Effector memory CD4-positive, alpha-beta T cell (primary cell): Measurements from ENCODE around the gene PCCA.
"Not testable (repeated sequence)": the region's sequence is repeated elsewhere in the genome, so short reads cannot be mapped to it uniquely, and the experiment has no call there.

ENCODE experiments used
- DNase-seq, 3 donors: peaks; one replicate each; pipeline ENCODE4 v3.0.0-alpha.2; 2020
- H3K27ac ChIP-seq: 2 replicates; pipeline ENCODE4 v1.7.0; 2013; ENCODE audit warnings: mild to moderate bottlenecking, low read length, moderate library complexity; ENCODE audit not compliant: insufficient read depth, poor library complexity, severe bottlenecking
- H3K27me3 ChIP-seq: replicated peaks from 2 replicates; pipeline ENCODE4 v1.7.0; 2013; ENCODE audit warnings: mild to moderate bottlenecking, low read length; ENCODE audit not compliant: insufficient read depth, control insufficient read depth, poor library complexity, severe bottlenecking
- H3K36me3 ChIP-seq: 2 replicates; pipeline ENCODE4 v1.7.0; 2013; ENCODE audit warnings: mild to moderate bottlenecking, low read length, moderate library complexity; ENCODE audit not compliant: control insufficient read depth, insufficient read depth
- H3K4me1 ChIP-seq: 2 replicates; pipeline ENCODE4 v1.7.0; 2013; ENCODE audit warnings: low read length, mild to moderate bottlenecking; ENCODE audit not compliant: control insufficient read depth, insufficient read depth, poor library complexity, severe bottlenecking
- H3K4me3 ChIP-seq: 2 replicates; pipeline ENCODE4 v1.7.0; 2013; ENCODE audit warnings: low read length, low read depth, mild to moderate bottlenecking; ENCODE audit not compliant: insufficient read depth, poor library complexity, severe bottlenecking
- H3K9me3 ChIP-seq: 2 replicates; pipeline ENCODE4 v1.7.0; 2013; ENCODE audit warnings: mild to moderate bottlenecking, low read length, moderate library complexity; ENCODE audit not compliant: control insufficient read depth

PCCA gene

DNA sequence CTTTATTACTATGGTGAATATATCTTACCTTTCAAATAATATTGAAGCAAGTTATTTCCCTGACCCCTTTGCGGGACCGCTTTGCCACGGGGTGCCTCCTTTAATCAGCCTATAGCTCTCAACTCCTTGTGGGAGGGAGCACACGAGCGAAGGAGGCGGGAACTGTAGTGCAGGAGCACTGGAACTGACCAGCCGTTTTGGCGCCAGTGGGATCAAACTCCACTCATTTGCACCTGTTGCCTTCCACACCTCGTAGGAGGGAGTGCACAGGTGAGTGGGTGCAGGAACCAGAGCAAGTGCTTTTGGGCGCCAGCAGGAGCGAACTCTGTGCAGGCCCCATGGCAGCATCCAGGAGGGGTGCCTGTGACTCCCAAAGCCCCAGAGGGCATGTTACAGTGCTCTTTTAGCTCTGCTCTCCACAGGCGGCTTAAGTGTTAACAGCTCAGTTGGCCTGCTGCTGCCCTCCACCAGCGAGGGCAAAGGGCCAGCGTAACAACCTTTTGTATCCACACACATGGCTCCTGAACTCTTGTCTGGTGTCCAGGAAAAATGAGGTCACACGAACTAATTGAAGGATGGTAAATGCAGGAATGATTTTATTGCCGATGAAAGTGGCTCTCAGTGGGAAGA, 292.8 kb downstream of the PCCA start:
- no peak for DNase-seq
- H3K36me3 ChIP-seq, result peaks cover 5% of the 10 kb centered on the region
- H3K4me1 ChIP-seq, result no peaks in the 10 kb centered on the region
- no peaks in the 10 kb centered on the region for H3K27me3 ChIP-seq
- peaks cover 4% of the 10 kb centered on the region for H3K9me3 ChIP-seq
- H3K4me3 ChIP-seq, result no peak overlapping the region
- no peak overlapping the region for H3K27ac ChIP-seq

DNA sequence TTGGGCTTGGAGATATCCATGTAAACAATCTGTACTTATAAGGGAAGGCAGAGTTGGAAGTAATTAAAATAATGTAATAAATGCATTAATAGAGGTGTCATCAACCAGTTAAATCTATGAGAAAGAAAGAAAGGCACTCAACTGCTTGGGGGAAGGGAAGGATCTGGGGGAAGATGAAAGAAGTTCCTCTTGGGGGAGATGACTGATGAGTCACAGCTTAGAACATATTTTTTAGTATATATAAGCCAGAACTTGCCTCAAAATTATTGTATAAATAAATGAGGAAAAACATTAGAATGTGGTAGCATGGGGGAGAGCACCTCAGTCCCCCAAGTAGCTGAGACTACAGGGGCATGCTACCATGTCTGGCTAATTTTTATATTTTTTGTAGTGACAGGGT, 293.9 kb downstream of the PCCA start:
- no peak for DNase-seq
- Histone ChIP-seq H3K27me3 (no peaks in the 10 kb centered on the region), H3K9me3 (peaks cover 4% of the 10 kb centered on the region), H3K36me3 (peaks cover 4% of the 10 kb centered on the region), H3K27ac (no peak overlapping the region), H3K4me3 (no peak overlapping the region), H3K4me1 (no peaks in the 10 kb centered on the region)

DNA sequence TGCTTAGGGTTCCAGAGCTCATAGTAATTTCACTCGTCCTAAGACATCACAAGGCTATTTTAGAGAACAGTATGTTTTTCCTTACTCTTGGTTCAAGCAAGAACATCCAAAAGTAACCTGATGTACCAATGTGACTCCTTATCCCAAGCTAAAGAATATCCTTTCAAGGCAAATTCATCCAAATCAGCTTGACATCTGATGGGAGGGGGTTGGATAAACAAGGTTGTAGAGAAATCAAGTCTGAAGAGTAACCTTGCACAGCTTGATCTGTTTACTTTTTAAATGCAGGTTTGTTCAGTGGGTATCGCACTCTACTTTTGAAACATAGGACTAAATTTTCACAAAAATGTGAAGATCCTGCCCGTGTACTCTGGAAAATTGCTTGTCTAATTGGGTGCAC, 298.5 kb downstream of the PCCA start:
- Histone ChIP-seq H3K4me3 (no peak overlapping the region), H3K9me3 (no peaks in the 10 kb centered on the region), H3K36me3 (no peaks in the 10 kb centered on the region), H3K4me1 (no peaks in the 10 kb centered on the region), H3K27me3 (no peaks in the 10 kb centered on the region), H3K27ac (no peak overlapping the region)
- DNase-seq, result no peak

DNA sequence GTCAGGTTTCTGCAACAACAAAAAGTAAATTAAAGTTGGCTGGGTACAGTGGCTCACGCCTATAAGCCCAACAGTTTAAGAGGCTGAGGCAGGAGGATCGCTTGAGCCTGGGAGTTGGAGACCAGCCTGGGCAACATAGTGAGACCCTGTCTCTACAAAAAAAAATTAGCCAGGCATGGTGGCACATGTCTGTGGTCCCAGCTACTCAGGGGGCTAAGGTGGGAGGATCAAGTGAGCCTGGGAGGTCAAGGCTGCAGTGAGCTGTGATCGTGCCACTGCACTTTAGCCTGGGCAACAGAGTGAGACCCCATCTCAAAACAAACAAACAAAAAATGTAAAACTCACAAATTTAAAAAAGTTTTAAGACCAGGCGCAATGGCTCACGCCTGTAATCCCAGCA, 299.3 kb downstream of the PCCA start:
- H3K4me1 ChIP-seq, H3K27me3 ChIP-seq, H3K4me3 ChIP-seq, DNase-seq, H3K27ac ChIP-seq, H3K9me3 ChIP-seq, H3K36me3 ChIP-seq: not testable (repeated sequence)

DNA sequence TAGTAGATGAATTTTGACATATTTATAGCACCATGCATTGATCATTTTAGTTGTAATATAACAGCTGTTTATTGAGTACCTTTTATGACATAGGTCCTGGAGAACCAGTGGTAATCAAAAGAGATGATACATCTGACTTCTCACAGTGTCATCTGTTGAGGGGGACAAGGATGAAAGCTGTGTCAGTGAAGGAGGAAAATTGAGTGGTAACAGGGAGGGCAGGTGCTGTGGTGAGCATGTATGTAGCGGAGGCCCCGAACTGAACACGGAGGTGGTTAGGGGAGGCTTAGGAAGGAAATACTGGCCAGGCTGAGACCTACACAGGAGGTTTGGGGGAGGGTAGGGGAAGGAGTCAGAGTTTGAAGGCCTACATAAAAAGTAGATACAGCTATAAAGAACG, 300.0 kb downstream of the PCCA start:
- no peaks in the 10 kb centered on the region for H3K27me3 ChIP-seq
- no peaks in the 10 kb centered on the region for H3K36me3 ChIP-seq
- no peak overlapping the region for H3K27ac ChIP-seq
- H3K4me1 ChIP-seq, result no peaks in the 10 kb centered on the region
- H3K9me3 ChIP-seq, result no peaks in the 10 kb centered on the region
- H3K4me3 ChIP-seq, result no peak overlapping the region
- no peak for DNase-seq

DNA sequence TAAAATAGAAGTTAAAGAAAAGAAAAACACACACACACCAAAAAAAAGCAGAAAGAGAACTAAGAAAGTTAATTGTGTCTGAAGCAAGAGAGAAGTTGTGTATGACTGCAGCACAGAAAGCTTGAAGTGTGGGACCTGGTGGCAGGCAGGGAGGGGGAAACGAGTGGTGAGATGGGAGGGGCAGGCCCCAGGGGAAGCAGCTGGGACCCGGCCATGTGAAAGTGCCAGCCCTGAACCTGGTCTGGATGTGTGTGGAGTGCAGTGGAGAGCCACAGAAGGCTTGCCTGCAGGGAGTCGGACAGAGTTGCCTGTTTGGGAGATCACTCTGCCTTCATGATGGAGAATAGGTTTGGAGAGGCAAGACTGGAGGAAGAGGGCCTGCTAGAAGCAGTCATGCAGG, 300.7 kb downstream of the PCCA start:
- no peaks in the 10 kb centered on the region for H3K36me3 ChIP-seq
- H3K4me3 ChIP-seq, result no peak overlapping the region
- no peaks in the 10 kb centered on the region for H3K9me3 ChIP-seq
- DNase-seq, result no peak
- no peaks in the 10 kb centered on the region for H3K27me3 ChIP-seq
- H3K4me1 ChIP-seq, result peaks cover 2% of the 10 kb centered on the region
- H3K27ac ChIP-seq, result no peak overlapping the region

DNA sequence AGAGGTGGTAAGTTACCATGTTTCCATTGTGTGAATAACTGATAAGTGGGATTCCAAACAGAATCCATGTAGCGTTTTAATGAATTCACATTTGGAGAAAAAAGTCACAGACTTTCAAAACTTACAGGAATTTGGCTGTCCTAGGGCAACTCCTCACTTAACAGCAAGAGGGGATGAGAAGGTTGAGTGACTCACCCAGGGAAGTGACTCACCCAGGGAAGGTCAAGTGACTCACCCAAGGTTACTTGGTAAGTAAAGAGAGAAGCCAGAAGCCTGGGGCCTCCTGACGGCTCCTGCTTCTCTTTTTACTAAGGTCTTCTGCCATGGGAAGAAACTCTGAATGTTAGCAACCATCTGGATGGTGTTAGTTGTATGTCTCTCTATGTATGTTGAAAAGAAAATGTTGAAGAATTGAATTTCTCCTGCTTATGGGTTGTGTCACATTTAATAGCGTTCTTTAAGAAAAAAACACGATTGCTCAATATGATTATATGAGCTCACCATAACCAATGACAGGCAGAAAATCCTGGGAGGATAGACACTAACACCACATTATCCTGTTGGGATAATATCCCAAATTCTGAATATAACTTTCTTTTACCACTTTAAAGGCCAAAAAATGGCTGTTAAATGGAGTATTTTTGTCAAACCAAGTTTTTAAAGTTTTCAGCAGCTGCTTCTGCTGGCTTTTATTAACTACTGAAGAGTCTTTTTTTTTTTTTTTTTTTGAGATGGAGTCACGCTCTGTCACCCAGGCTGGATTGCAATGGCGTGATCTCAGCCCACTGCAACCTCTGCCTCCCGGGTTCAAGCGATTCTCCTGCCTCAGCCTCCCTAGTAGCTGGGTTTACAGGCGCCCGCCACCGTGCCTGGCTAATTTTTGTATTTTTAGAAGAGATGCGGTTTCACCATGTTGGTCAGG, 304.1 kb downstream of the PCCA start:
- Histone ChIP-seq H3K4me1 (peaks cover 2% of the 10 kb centered on the region), H3K27ac (no peak overlapping the region), H3K27me3 (no peaks in the 10 kb centered on the region), H3K36me3 (no peaks in the 10 kb centered on the region), H3K9me3 (no peaks in the 10 kb centered on the region), H3K4me3 (no peak overlapping the region)
- DNase-seq, result peak; percentile 2 to 5 (median 3)

DNA sequence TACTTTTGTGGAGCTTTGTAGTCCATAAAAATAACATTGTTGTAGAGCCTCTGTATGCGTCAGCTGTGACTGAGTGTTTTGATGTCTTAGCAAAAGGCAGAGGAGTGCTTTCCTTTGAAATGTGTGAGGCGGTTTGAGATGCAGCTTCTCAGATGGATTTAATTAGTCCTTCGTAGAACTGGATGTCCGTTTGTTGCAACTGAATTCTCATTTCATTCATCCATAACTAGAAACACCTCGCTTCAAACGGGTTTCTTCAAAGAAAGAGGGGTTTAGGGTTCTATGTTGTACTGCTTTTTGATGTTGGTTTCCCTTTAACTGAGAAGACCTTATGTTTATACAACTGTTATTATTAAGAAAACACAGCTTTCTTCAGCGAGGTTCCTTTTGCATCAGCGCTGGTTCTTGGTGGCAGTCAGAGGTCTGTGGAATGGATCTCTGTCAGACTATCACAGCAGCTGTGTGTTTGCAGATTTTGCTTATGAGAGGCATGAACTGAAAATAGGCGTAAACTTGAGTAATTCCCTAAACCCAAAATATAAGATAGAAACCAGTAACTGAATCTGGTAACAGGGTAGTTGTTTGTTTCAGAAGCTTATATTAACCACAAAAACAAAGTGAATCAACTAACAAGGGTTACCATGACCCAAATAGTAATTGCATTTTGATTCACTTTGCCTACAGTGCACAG, 305.3 kb downstream of the PCCA start:
- DNase-seq, result no peak
- Histone ChIP-seq H3K9me3 (no peaks in the 10 kb centered on the region), H3K36me3 (no peaks in the 10 kb centered on the region), H3K27me3 (no peaks in the 10 kb centered on the region), H3K27ac (no peak overlapping the region), H3K4me1 (peaks cover 2% of the 10 kb centered on the region), H3K4me3 (no peak overlapping the region)

DNA sequence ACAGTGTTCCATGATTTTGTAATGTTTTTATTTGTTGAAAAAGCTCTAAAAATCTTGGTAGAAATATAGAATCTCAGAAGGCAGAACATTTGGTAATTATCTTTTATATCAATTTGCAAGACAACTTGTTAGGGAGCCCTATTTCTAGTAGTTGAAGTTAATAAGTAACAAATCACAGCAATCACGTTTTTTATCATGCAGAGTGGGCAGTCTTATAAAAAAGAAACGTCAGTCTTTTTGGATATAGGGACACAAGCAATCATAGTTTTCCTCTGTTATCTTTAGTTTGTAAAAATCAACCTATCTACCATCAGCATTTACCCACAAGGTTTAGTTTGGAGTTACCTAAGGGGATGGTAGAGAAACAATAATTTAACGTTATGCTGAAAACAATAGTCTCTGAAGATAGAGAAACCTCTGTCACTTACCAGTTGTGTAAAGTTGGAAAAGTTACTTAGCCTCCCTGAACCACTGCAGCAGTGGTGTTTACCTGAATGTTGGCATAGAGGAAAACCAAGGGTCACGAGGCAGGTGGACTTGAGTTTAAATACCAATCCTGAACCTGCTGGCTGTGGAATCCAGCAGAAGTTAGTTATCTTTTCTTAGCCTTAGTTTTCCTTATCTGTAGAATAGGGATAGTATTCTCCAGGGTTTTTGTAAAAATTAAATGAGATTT, 306.9 kb downstream of the PCCA start:
- DNase-seq, result no peak
- Histone ChIP-seq H3K27ac (no peak overlapping the region), H3K27me3 (no peaks in the 10 kb centered on the region), H3K36me3 (no peaks in the 10 kb centered on the region), H3K4me3 (no peak overlapping the region), H3K4me1 (peaks cover 2% of the 10 kb centered on the region), H3K9me3 (no peaks in the 10 kb centered on the region)
